Mesenchymal stem cell (in vitro differentiated cells and primary cell): ENCODE measurements around the gene FHIT.

Experiments
- DNase-seq: peaks from one replicate; pipeline ENCODE4 v3.0.0-alpha.2; 2013
- H2AFZ ChIP-seq: one replicate; pipeline ENCODE4 v1.6.1; 2013; ENCODE audit warnings: low read depth, mild to moderate bottlenecking, control low read depth, inconsistent platforms, low read length, moderate library complexity
- H2AK5ac ChIP-seq: 2 replicates; pipeline ENCODE4 v1.6.1; 2013; ENCODE audit warnings: low read length, moderate library complexity, mild to moderate bottlenecking, inconsistent platforms; ENCODE audit not compliant: severe bottlenecking
- H2BK120ac ChIP-seq: one replicate; pipeline ENCODE4 v1.6.1; 2013; ENCODE audit warnings: low read depth, mild to moderate bottlenecking, inconsistent platforms, low read length, moderate library complexity
- H2BK12ac ChIP-seq, 2 experiments: one replicate each; pipeline ENCODE4 v1.6.1; 2013; ENCODE audit warnings: inconsistent platforms in 2 of 2, low read length in 2 of 2, mild to moderate bottlenecking in 2 of 2, moderate library complexity in 2 of 2, control low read depth in 1 of 2
- H2BK15ac ChIP-seq: one replicate; pipeline ENCODE4 v1.6.1; 2013; ENCODE audit warnings: mild to moderate bottlenecking, low read depth, inconsistent platforms; ENCODE audit not compliant: poor library complexity, severe bottlenecking
- H2BK5ac ChIP-seq: 2 replicates; pipeline ENCODE4 v1.6.1; 2013; ENCODE audit warnings: low read depth, mild to moderate bottlenecking, low read length, control low read depth, inconsistent platforms; ENCODE audit not compliant: poor library complexity, severe bottlenecking
- H3K14ac ChIP-seq, 2 experiments: one replicate each; pipeline ENCODE4 v1.6.1; 2013; ENCODE audit warnings: inconsistent platforms in 2 of 2, low read length in 2 of 2, control low read depth in 1 of 2, mild to moderate bottlenecking in 1 of 2, moderate library complexity in 1 of 2
- H3K18ac ChIP-seq, 2 experiments: one replicate each; pipeline ENCODE4 v1.6.1; 2013; ENCODE audit warnings: inconsistent platforms in 2 of 2, low read length in 2 of 2, control low read depth in 1 of 2, low read depth in 1 of 2, mild to moderate bottlenecking in 1 of 2
- H3K23ac ChIP-seq, 2 experiments: one replicate each; pipeline ENCODE4 v1.6.1; 2013; ENCODE audit warnings: inconsistent platforms in 2 of 2, low read length in 2 of 2, mild to moderate bottlenecking in 2 of 2, moderate library complexity in 2 of 2, control low read depth in 1 of 2
- H3K27ac ChIP-seq: 2 replicates; pipeline ENCODE4 v1.5.1; 2013; ENCODE audit warnings: mild to moderate bottlenecking, moderate library complexity, low read length, control low read depth, inconsistent platforms; ENCODE audit not compliant: poor library complexity, severe bottlenecking
- H3K27me3 ChIP-seq, 2 experiments: 2 replicates each; pipeline versions ENCODE4 v1.6.1 to v1.7.0; 2013; ENCODE audit warnings: low read length in 2 of 2, mild to moderate bottlenecking in 2 of 2, moderate library complexity in 2 of 2, control low read depth in 1 of 2, inconsistent platforms in 1 of 2; ENCODE audit not compliant: control insufficient read depth in 1 of 2, insufficient read depth in 1 of 2
- H3K36me3 ChIP-seq, 2 experiments: 2 replicates each; pipeline versions ENCODE4 v1.6.1 to v1.7.0; 2013; ENCODE audit warnings: low read length in 2 of 2, control low read depth in 1 of 2, inconsistent platforms in 1 of 2, low read depth in 1 of 2, mild to moderate bottlenecking in 1 of 2; ENCODE audit not compliant: insufficient read depth in 2 of 2, control insufficient read depth in 1 of 2
- H3K4ac ChIP-seq, 2 experiments: one replicate each; pipeline ENCODE4 v1.6.1; 2013; ENCODE audit warnings: inconsistent platforms in 2 of 2, low read length in 2 of 2, mild to moderate bottlenecking in 2 of 2, moderate library complexity in 2 of 2, control low read depth in 1 of 2, low read depth in 1 of 2
- H3K4me1 ChIP-seq: 2 replicates; pipeline ENCODE4 v1.6.1; 2013; ENCODE audit warnings: low read depth, low read length, control low read depth; ENCODE audit not compliant: control insufficient read depth, insufficient read depth
- H3K4me2 ChIP-seq: 2 replicates; pipeline ENCODE4 v1.6.1; 2013; ENCODE audit warnings: low read length, mild to moderate bottlenecking, inconsistent platforms; ENCODE audit not compliant: poor library complexity, severe bottlenecking
- H3K4me3 ChIP-seq, 2 experiments: 2 replicates each; pipeline versions ENCODE4 v1.5.1 to v1.7.0; 2013; ENCODE audit warnings: low read length in 2 of 2, mild to moderate bottlenecking in 2 of 2, control low read depth in 1 of 2, low read depth in 1 of 2; ENCODE audit not compliant: insufficient read depth in 1 of 2
- H3K79me1 ChIP-seq: replicated peaks from 2 replicates; pipeline ENCODE4 v1.6.1; 2013; ENCODE audit warnings: mild to moderate bottlenecking, control low read depth, low read length, inconsistent platforms; ENCODE audit not compliant: poor library complexity, severe bottlenecking
- H3K9ac ChIP-seq: 2 replicates; pipeline ENCODE4 v1.7.0; 2013; ENCODE audit warnings: mild to moderate bottlenecking, low read length, moderate library complexity
- H3K9me3 ChIP-seq: 2 replicates; pipeline ENCODE4 v1.7.0; 2013; ENCODE audit warnings: mild to moderate bottlenecking, low read length; ENCODE audit not compliant: control insufficient read depth
- H4K8ac ChIP-seq: one replicate; pipeline ENCODE4 v1.6.1; 2013; ENCODE audit warnings: inconsistent platforms, mild to moderate bottlenecking, low read length, moderate library complexity
- H4K91ac ChIP-seq: one replicate; pipeline ENCODE4 v1.6.1; 2013; ENCODE audit warnings: mild to moderate bottlenecking, low read length, inconsistent platforms
- WGBS: methylation state at CpG from one replicate; pipeline ENCODE4 v1.1.7; 2013; ENCODE audit warnings: mixed read lengths; 5-methylcytosine and 5-hydroxymethylcytosine counted together

FHIT gene

GRCh38 chr3:59978979-59979378 is 1272.3 kb downstream of the FHIT start:
- no peak overlapping the region for H2BK5ac ChIP-seq
- no peak overlapping the region for H4K91ac ChIP-seq
- no peak overlapping the region for H2AFZ ChIP-seq
- no peak overlapping the region for H4K8ac ChIP-seq
- H3K36me3 ChIP-seq: no peaks in the 10 kb centered on the region
- H3K4ac ChIP-seq: no peak overlapping the region
- no peak overlapping the region for H2BK12ac ChIP-seq
- no peak overlapping the region for H3K27ac ChIP-seq
- H3K23ac ChIP-seq: no peak overlapping the region
- H3K14ac ChIP-seq: no peak overlapping the region
- H3K4me1 ChIP-seq: no peaks in the 10 kb centered on the region
- no peak overlapping the region for H3K9ac ChIP-seq
- peaks cover 3% of the 10 kb centered on the region for H3K9me3 ChIP-seq
- H3K4me2 ChIP-seq: no peak overlapping the region
- no peak overlapping the region for H2BK120ac ChIP-seq
- no peak overlapping the region for H3K4me3 ChIP-seq
- no peak overlapping the region for H2BK15ac ChIP-seq
- no peak overlapping the region for H2AK5ac ChIP-seq
- H3K27me3 ChIP-seq: no peaks in the 10 kb centered on the region
- H3K79me1 ChIP-seq: no peaks in the 10 kb centered on the region
- no peak overlapping the region for H3K18ac ChIP-seq
- no peak for DNase-seq

DNA sequence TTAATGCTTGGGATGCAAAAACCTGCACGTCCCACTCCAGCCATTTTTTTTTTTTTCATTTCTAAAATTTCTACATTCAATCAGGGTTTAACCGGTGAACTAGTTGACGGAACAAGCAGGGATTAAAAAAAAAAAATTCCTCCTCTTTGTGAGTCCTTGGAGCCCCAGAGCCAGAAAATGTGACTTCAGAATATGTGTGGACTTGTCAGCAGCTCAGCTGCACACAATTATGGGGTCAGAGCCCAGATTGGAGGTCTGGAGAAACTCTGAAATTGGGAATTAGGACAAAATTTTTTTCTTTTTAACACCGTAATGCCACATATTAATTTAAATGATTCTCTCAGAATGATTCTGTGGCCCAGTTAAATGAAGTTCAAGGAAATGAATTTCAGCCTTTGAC is 1280.5 kb downstream of the FHIT start:
- 84% methylated on average over 3 of the region's 4 CpGs for WGBS
- Histone ChIP-seq H3K9ac (no peak overlapping the region), H2AK5ac (no peak overlapping the region), H3K36me3 (no peaks in the 10 kb centered on the region), H2BK120ac (no peak overlapping the region), H2BK12ac (no peak overlapping the region), H3K4me2 (no peak overlapping the region), H3K27ac (no peak overlapping the region), H3K4me3 (no peak overlapping the region), H3K9me3 (peaks cover 9% of the 10 kb centered on the region), H3K14ac (no peak overlapping the region), H2BK15ac (no peak overlapping the region), H4K91ac (no peak overlapping the region), H2BK5ac (no peak overlapping the region), H2AFZ (no peak overlapping the region), H4K8ac (no peak overlapping the region), H3K79me1 (no peaks in the 10 kb centered on the region), H3K4me1 (no peaks in the 10 kb centered on the region), H3K4ac (no peak overlapping the region), H3K27me3 (no peaks in the 10 kb centered on the region), H3K23ac (no peak overlapping the region), H3K18ac (no peak overlapping the region)
- DNase-seq: no peak

DNA sequence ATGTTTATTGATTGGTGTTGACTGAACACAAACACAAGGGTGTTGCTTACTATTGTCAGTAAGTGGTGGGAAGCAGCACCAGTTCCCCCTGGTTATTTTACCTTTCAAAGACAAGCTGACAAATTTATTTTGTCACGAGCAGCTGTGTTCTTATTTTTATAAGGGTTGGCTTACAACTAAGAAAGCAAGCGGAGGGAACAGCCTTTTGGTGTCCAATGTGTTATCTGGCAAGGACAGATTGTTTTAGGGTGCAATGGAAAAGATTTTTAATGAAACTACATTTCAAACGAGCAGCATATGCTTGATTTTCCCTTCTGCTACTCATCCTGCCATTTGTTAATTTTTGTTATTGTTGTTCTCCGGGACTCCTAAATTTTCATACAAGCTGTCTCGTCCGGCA is 1280.9 kb downstream of the FHIT start:
- Histone ChIP-seq H3K4me2 (no peak overlapping the region), H2BK12ac (no peak overlapping the region), H3K9ac (no peak overlapping the region), H2BK15ac (no peak overlapping the region), H2AK5ac (no peak overlapping the region), H2BK120ac (no peak overlapping the region), H2AFZ (no peak overlapping the region), H3K4me1 (no peaks in the 10 kb centered on the region), H3K4ac (no peak overlapping the region), H3K23ac (no peak overlapping the region), H3K27ac (no peak overlapping the region), H3K79me1 (no peaks in the 10 kb centered on the region), H3K36me3 (no peaks in the 10 kb centered on the region), H3K18ac (no peak overlapping the region), H4K91ac (no peak overlapping the region), H3K9me3 (peaks cover 9% of the 10 kb centered on the region), H4K8ac (no peak overlapping the region), H3K27me3 (no peaks in the 10 kb centered on the region), H3K14ac (no peak overlapping the region), H3K4me3 (no peak overlapping the region), H2BK5ac (no peak overlapping the region)
- DNase-seq: no peak
- WGBS: 85% methylated on average over 6 of the region's 6 CpGs

- H3K23ac ChIP-seq: no peak overlapping the region
- no peak overlapping the region for H2BK5ac ChIP-seq
- no peak overlapping the region for H3K9ac ChIP-seq
- no peak overlapping the region for H3K4ac ChIP-seq
- no peak overlapping the region for H3K4me3 ChIP-seq
- H2BK12ac ChIP-seq: no peak overlapping the region
- H3K36me3 ChIP-seq: no peaks in the 10 kb centered on the region
- H4K91ac ChIP-seq: no peak overlapping the region
- no peaks in the 10 kb centered on the region for H3K79me1 ChIP-seq
- no peak overlapping the region for H2AK5ac ChIP-seq
- no peak overlapping the region for H2BK120ac ChIP-seq
- H3K9me3 ChIP-seq: peaks cover 6% of the 10 kb centered on the region
- H3K4me1 ChIP-seq: no peaks in the 10 kb centered on the region
- H3K18ac ChIP-seq: no peak overlapping the region
- H3K27me3 ChIP-seq: no peaks in the 10 kb centered on the region
- WGBS: 81% methylated on average over 5 of the region's 5 CpGs
- H2BK15ac ChIP-seq: no peak overlapping the region
- no peak overlapping the region for H2AFZ ChIP-seq
- H3K27ac ChIP-seq: no peak overlapping the region
- no peak overlapping the region for H3K4me2 ChIP-seq
- no peak overlapping the region for H4K8ac ChIP-seq
- DNase-seq: no peak
- H3K14ac ChIP-seq: no peak overlapping the region
These were observed 1282.7 kb downstream of the FHIT start for GRCh38 chr3:59968513-59969045.
